IPS DF 6.9 (cell line): ENCODE data around the gene IL20RA.

Experiments
- DNase-seq: peaks from one replicate; pipeline ENCODE4 v3.0.0-alpha.2; 2013; ENCODE audit warnings: low read depth, low spot score
- H3K27ac ChIP-seq: one replicate; pipeline ENCODE4 v1.5.1; 2013; ENCODE audit warnings: low read length, control low read depth
- H3K27me3 ChIP-seq: 2 replicates; pipeline ENCODE4 v1.6.1; 2013; ENCODE audit warnings: mild to moderate bottlenecking, low read length; ENCODE audit not compliant: control insufficient read depth, insufficient read depth
- H3K36me3 ChIP-seq: 2 replicates; pipeline ENCODE4 v1.6.1; 2013; ENCODE audit warnings: low read length; ENCODE audit not compliant: control insufficient read depth, insufficient read depth
- H3K4me1 ChIP-seq: 2 replicates; pipeline ENCODE4 v1.6.1; 2013; ENCODE audit warnings: low read length; ENCODE audit not compliant: control insufficient read depth, insufficient read depth
- H3K4me3 ChIP-seq: 2 replicates; pipeline ENCODE4 v1.5.1; 2013; ENCODE audit warnings: mild to moderate bottlenecking, low read length
- H3K9me3 ChIP-seq: 2 replicates; pipeline ENCODE4 v1.6.1; 2013; ENCODE audit warnings: low read length, inconsistent platforms; ENCODE audit not compliant: control insufficient read depth, insufficient read depth
- WGBS: extraction: QIAGEN DNeasy Blood & Tissue Kit; methylation state at CpG from one replicate; pipeline ENCODE4 v1.1.7; 2013; ENCODE audit warnings: mixed read lengths, missing lambda C conversion rate; ENCODE audit not compliant: insufficient read length, insufficient coverage; 5-methylcytosine and 5-hydroxymethylcytosine counted together

The IL20RA gene, protein sequence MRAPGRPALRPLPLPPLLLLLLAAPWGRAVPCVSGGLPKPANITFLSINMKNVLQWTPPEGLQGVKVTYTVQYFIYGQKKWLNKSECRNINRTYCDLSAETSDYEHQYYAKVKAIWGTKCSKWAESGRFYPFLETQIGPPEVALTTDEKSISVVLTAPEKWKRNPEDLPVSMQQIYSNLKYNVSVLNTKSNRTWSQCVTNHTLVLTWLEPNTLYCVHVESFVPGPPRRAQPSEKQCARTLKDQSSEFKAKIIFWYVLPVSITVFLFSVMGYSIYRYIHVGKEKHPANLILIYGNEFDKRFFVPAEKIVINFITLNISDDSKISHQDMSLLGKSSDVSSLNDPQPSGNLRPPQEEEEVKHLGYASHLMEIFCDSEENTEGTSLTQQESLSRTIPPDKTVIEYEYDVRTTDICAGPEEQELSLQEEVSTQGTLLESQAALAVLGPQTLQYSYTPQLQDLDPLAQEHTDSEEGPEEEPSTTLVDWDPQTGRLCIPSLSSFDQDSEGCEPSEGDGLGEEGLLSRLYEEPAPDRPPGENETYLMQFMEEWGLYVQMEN

DNA sequence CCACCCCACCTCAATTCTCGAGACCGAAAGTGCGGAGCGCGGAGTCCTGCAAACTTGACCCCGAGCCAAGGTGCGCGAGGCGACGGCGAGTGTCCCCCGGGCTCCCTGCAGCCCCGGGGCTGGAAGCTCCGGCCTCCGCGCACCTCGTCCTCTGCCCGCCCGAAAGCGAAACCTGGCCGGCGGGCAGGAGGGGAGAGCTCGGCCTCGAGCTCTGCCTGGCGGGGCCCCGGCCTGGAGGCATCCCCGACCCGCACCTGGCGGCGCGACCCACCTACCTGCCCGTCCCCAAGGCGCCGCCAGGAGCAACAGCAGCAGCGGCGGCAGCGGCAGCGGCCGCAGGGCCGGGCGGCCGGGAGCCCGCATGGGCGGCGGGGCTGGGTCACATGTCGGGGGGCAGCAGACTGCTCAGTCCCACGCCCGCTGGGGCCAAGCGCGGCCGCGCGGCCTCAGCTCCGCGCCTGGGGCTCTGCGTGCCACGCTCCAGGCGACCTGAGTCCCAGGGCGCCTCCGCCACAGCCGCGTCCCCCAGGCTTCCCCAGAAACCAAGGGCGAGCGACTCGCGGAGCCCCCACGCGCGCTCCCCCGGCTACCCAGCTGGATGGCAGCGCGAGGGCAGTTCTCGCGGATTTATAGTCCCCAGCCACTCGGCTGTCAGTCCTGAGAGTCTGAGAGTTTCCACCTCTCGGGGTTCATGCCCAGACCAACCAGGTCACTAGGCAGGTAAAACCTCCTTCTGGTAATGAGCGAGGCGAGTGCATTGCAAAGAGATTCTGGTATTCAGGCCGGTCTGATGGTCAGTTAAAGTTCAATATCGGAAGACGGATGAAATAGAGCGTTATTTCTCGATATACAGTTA is at the start of gene IL20RA:
IL20RA (minus strand) TSS at position 600 of the 856 bp plus-strand sequence; CDS start at position 363, 237 bp downstream.
- Histone ChIP-seq H3K27ac (no peak within 1 kb of the TSS), H3K9me3 (no peaks in the 10 kb centered on the region), H3K27me3 (peaks cover 6% of the 10 kb centered on the region; the same call in 1 of the 2 replicates), H3K4me1 (no peaks in the 10 kb centered on the region), H3K4me3 (peak within 1 kb of the TSS; percentile 72; the same call in 1 of the 2 replicates), H3K36me3 (no peaks in the 10 kb centered on the region)
- no CpG with 5 or more reads among the region's 83 CpGs for WGBS
- peak; percentile 7 for DNase-seq

DNA sequence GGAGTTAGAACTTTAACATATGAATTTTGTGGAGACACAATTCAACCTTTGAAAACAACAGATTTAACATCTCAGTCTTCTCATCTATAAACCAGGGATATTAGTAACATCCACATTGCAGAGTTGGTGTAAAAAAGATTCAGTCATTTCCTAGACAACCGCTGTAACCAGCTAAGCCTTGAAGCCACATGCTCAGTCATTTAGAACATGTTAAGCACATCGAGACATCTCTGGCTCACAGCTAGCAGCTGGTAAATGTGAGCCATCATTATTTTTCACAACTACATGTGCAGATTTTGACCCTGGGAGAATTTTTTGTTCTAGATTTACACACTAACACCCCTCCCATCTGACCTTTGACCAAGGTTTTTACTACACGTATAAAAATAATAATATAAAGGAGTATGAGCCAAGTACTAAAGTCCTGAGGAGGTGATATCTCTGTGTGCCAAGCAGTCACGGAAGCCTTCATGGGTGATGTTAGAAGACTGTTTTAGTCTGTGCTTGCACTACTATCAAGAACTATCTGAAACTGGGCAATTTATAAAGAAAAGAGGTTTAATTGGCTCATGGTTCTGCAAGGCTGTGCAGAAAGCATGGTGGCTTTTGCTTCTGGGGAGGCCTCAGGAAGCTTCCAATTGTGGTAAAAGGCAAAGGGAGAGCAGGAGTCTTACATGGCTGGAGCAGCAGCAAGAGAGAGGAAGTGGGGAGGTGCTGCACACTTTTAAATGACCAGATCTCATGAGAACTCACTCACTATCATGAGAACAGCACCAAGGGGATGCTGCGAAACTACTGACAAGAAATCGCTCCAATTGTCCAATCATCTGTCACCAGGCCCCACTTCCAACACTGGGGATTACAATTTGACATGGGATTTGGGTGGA is 48.7 kb upstream of the IL20RA start:
- H3K4me1 ChIP-seq, result no peaks in the 10 kb centered on the region
- no peak overlapping the region for H3K27ac ChIP-seq
- no peaks in the 10 kb centered on the region for H3K36me3 ChIP-seq
- no peaks in the 10 kb centered on the region for H3K27me3 ChIP-seq
- H3K4me3 ChIP-seq, result no peak overlapping the region
- WGBS, result no CpG with 5 or more reads among the region's 6 CpGs
- H3K9me3 ChIP-seq, result no peaks in the 10 kb centered on the region
- no peak for DNase-seq

DNA sequence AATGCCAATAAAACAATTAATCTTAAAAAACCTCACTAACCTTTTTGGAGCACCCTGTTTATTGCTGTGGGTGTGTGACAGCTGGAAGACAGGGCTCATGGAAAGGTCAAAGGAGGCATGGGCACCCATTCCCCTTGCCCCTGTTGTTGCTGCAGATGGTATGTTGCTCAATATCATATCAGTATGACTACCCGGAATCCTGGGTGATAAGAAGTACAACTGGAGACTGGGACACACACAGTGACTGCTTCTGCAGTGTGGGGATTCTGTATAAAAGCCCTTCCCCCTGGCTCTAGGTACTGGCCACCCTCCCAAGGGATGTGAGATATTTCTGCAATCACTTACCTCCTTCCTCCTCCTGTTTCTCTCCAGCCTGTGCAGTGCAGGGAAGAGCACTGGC is 47.3 kb upstream of the IL20RA start:
- Histone ChIP-seq H3K4me1 (no peaks in the 10 kb centered on the region), H3K27me3 (no peaks in the 10 kb centered on the region), H3K9me3 (no peaks in the 10 kb centered on the region), H3K4me3 (no peak overlapping the region), H3K27ac (no peak overlapping the region), H3K36me3 (no peaks in the 10 kb centered on the region)
- DNase-seq, result no peak
- WGBS, result no CpG with 5 or more reads among the region's 1 CpG

DNA sequence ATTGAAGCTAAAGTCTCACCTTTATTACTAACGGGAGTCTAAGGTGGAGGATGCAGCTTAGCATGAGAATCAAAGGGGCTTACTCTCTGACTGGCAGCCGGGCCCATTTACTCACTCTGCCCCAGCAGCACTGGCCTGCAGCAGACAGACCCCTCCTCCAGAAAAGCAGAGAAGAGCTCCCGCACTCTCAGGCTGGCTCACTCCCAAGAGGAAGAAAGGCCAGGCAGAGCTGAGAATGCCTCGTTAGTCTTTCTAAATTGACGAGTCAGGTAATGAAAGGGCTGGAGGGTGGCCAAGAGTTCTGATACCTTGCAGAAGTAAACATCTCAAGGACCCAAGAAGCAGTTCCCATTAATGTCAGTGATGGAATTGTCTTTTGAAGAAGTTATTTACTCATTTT is 44.5 kb upstream of the IL20RA start:
- no CpG with 5 or more reads among the region's 5 CpGs for WGBS
- no peak for DNase-seq
- no peak overlapping the region for H3K27ac ChIP-seq

DNA sequence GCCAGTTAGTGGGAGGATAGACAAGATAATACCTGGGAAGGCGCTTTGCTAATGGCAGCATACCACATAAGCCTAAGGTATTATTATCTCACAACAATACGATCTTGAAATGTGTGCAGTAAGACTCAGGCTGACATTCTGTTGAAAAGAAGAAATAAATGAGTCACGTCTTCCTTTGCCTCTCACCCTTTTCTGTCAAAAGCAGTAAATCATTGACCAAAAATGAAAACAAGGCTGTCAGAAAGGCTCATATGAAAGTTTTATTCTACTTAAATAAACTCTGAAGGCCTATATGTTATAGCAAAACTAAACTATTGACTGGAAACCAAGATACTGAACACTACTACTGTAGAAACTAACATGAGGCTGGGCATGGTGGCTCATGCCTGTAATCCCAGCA is 43.1 kb upstream of the IL20RA start:
- H3K9me3 ChIP-seq, result no peaks in the 10 kb centered on the region
- DNase-seq, result no peak
- H3K4me1 ChIP-seq, result no peaks in the 10 kb centered on the region
- H3K27ac ChIP-seq, result no peak overlapping the region
- H3K36me3 ChIP-seq, result no peaks in the 10 kb centered on the region
- WGBS, result no CpG with 5 or more reads among the region's 3 CpGs
- no peaks in the 10 kb centered on the region for H3K27me3 ChIP-seq
- H3K4me3 ChIP-seq, result no peak overlapping the region

More for the DNA sequence above, 44.5 kb upstream of the IL20RA start:
- Histone ChIP-seq H3K4me1 (no peaks in the 10 kb centered on the region), H3K36me3 (no peaks in the 10 kb centered on the region), H3K9me3 (no peaks in the 10 kb centered on the region), H3K27me3 (no peaks in the 10 kb centered on the region), H3K4me3 (no peak overlapping the region)

DNA sequence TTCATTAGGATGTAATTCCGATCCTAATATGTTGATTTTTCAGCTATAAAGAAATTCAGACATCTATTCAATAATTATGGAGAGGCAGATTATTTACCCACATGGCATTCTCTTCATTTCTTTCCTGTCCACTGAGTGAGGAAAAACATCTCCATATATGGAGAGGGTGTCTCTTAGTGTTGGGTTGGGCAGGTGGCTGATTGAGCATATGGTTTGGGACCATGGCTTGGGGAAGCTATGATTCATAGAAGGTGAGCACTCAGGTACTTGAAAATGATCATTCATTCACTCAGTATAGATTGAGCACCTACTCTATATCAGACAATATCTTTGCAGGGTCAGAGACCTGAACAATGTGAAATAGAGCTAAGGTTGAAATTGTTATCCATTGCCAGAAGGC is 41.3 kb upstream of the IL20RA start:
- H3K36me3 ChIP-seq, result no peaks in the 10 kb centered on the region
- no CpG with 5 or more reads among the region's 1 CpG for WGBS
- H3K4me1 ChIP-seq, result no peaks in the 10 kb centered on the region

DNA sequence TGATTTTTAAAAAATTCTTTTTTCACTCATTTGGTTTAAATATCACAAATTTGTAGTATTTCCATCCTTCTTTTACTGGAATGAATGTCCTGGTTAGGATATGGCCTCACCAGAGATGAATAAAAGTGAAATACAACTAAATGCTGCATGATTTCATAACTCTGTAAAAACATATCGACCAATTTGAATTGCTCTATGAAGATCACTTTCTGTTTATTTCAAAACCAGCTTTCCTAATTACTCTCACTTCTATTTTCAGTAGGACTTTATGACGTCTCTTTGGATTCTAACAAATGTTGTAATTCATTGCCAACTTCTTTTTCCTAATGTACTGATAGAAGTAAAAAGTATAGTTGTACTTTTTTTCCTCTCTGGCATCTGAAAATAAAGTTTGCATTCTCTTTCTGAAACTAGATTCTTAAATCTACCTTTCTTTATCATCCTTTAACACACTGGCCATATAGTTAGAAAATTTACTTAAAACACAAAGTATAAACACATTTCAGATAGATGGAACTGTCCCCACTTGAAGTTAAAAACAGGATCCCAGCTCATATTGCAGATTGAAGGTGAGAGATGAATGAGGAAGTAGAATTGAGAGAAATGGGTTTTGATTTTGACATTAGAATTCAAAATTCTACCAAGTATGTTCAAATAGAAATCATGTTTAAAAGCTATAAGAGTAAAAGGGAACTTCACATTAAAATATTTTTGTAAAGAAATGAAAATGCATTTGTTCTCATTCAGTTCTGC is 40.3 kb upstream of the IL20RA start:
- H3K27ac ChIP-seq, result no peak overlapping the region
- no CpG with 5 or more reads among the region's 2 CpGs for WGBS
- no peak for DNase-seq
- no peaks in the 10 kb centered on the region for H3K36me3 ChIP-seq
- H3K27me3 ChIP-seq, result no peaks in the 10 kb centered on the region
- no peaks in the 10 kb centered on the region for H3K4me1 ChIP-seq
- H3K4me3 ChIP-seq, result no peak overlapping the region
- H3K9me3 ChIP-seq, result no peaks in the 10 kb centered on the region

More for the DNA sequence above, 41.3 kb upstream of the IL20RA start:
- Histone ChIP-seq H3K9me3 (no peaks in the 10 kb centered on the region), H3K4me3 (no peak overlapping the region), H3K27me3 (no peaks in the 10 kb centered on the region), H3K27ac (no peak overlapping the region)
- DNase-seq, result no peak

DNA sequence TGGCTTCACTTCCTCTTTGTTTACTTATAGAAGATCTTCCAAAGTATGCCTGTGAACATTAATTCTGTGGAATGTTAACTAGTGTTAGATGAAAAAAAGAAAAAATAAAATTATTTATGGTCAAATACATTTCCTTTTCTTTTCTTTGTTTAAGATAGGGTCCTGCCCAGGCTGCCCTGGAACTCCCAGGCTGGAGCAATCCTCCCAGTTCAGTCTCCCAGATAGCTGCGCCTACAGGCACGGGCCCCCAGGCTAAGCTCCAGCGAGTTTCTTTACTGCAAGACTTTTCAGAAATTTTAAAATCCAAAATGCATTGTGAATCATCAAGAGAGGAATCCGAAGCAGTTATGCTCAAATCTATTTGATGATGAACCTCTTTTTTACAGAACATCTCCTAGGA is 39.3 kb upstream of the IL20RA start:
- Histone ChIP-seq H3K27me3 (no peaks in the 10 kb centered on the region), H3K36me3 (no peaks in the 10 kb centered on the region), H3K4me3 (no peak overlapping the region), H3K4me1 (no peaks in the 10 kb centered on the region), H3K27ac (no peak overlapping the region), H3K9me3 (no peaks in the 10 kb centered on the region)
- no CpG with 5 or more reads among the region's 4 CpGs for WGBS
- DNase-seq, result no peak

DNA sequence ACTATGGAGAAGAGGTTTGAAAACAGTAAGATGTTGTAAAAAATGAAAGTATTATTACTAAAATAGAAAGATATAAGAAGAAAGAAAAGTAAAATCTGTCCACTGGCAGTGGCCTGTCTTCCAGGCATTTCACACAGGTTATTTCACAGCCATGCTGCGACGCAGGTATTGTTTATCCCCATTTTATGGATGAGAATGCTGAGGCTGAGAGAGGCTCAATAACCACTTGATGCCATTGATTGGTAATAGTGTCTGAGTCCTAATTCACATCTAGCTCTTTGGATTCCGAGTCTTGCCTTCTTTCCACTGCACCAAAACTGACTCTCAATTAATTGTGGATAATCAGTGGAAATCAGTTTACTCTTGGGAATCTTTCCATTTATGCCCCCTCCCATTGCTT is 37.2 kb upstream of the IL20RA start:
- H3K4me1 ChIP-seq, result no peaks in the 10 kb centered on the region
- DNase-seq, result no peak
- no peak overlapping the region for H3K4me3 ChIP-seq
- no peak overlapping the region for H3K27ac ChIP-seq
- H3K27me3 ChIP-seq, result no peaks in the 10 kb centered on the region
- no CpG with 5 or more reads among the region's 3 CpGs for WGBS
- H3K36me3 ChIP-seq, result no peaks in the 10 kb centered on the region
- H3K9me3 ChIP-seq, result no peaks in the 10 kb centered on the region
